Muscle of leg (tissue), 16 donors: Measurements from ENCODE around the gene KIR2DL3. TPM values are rescaled to one million over a fixed set of nuclear protein-coding genes. Genes with fewer than 3 reads are reported as not detected.
"Not testable (repeated sequence)": the region's sequence is repeated elsewhere in the genome, so short reads cannot be mapped to it uniquely, and the experiment has no call there.

Experiments used
- DNase-seq: peaks from one replicate; pipeline ENCODE4 v3.0.0; 2013
- H3K27ac ChIP-seq: one replicate; pipeline ENCODE4 v1.5.1; 2013; ENCODE audit warnings: mild to moderate bottlenecking, low read length, control low read depth
- H3K27me3 ChIP-seq: one replicate; pipeline ENCODE4 v1.6.1; 2013; ENCODE audit warnings: low read length; ENCODE audit not compliant: control insufficient read depth, insufficient read depth
- H3K36me3 ChIP-seq: one replicate; pipeline ENCODE4 v1.6.1; 2013; ENCODE audit warnings: low read length; ENCODE audit not compliant: control insufficient read depth, insufficient read depth
- H3K4me1 ChIP-seq: one replicate; pipeline ENCODE4 v1.6.1; 2013; ENCODE audit warnings: low read length; ENCODE audit not compliant: control insufficient read depth, insufficient read depth
- H3K4me3 ChIP-seq: one replicate; pipeline ENCODE4 v1.5.1; 2013; ENCODE audit warnings: low read length, control low read depth
- H3K9me3 ChIP-seq: replicated peaks from 2 replicates; pipeline ENCODE4 v1.6.1; 2013; ENCODE audit warnings: low read depth, low read length; ENCODE audit not compliant: control insufficient read depth
- WGBS: methylation state at CpG from one replicate; pipeline ENCODE4 v1.1.5; 2013; ENCODE audit warnings: missing lambda C conversion rate; ENCODE audit not compliant: insufficient coverage; 5-methylcytosine and 5-hydroxymethylcytosine counted together
- long read RNA-seq, 11 donors: transcript quantifications; one replicate each; lab custom pipeline, GENCODE V29; 2026
- polyA plus RNA-seq, 8 donors: library from polyadenylated mRNA; unstranded; fragments of 120-200 nt; gene quantifications; one replicate each; pipeline versions ENCODE4 v1.2.1 to v1.2.3, GENCODE V29; 2013; ENCODE audit warnings: inconsistent platforms in 1 of 8, low replicate concordance in 1 of 8; ENCODE audit not compliant: insufficient read length in 8 of 8, insufficient read depth in 1 of 8
- total RNA-seq: library from RNA; stranded (reverse); fragments of 120-200 nt; gene quantifications from one replicate; pipeline ENCODE4 v1.2.4, GENCODE V29; 2013

KIR2DL3 gene
- total RNA-seq, result not detected
- not detected for polyA plus RNA-seq
- long read RNA-seq, donor 1, result 0 reads
- long read RNA-seq, donor 2, result 0 reads
- long read RNA-seq, donor 3, result 0 reads
- long read RNA-seq, donor 4, result 0 reads
- long read RNA-seq, donor 5, result 0 reads
- long read RNA-seq, donor 6, result 0 reads
- long read RNA-seq, donor 7, result 0 reads
- long read RNA-seq, donor 8, result 0 reads
- long read RNA-seq, donor 9, result 0 reads
- long read RNA-seq, donor 10, result 0 reads
- long read RNA-seq, donor 11, result 0 reads

DNA sequence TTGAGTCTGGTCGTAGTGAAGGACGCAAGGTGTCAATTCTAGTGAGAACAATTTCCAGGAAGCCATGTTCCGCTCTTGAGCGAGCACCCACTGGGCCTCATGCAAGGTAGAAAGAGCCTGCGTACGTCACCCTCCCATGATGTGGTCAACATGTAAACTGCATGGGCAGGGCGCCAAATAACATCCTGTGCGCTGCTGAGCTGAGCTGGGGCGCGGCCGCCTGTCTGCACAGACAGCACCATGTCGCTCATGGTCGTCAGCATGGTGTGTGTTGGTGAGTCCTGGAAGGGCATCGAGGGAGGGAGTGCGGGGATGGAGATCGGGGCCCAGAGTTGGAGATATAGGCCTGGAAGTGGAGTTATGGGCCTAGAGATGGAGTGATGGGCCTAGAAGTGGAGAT lies at the start of gene KIR2DL3:
KIR2DL3 (plus strand) TSS at position 208 of the 400 bp plus-strand sequence; CDS start at position 241, 33 bp downstream.
- not testable (repeated sequence) for H3K36me3 ChIP-seq, H3K4me1 ChIP-seq, H3K27me3 ChIP-seq, H3K4me3 ChIP-seq, DNase-seq, H3K27ac ChIP-seq
- H3K9me3 ChIP-seq, result peaks cover 11% of the 10 kb centered on the region
- 87% methylated on average over 8 of the region's 16 CpGs for WGBS

DNA sequence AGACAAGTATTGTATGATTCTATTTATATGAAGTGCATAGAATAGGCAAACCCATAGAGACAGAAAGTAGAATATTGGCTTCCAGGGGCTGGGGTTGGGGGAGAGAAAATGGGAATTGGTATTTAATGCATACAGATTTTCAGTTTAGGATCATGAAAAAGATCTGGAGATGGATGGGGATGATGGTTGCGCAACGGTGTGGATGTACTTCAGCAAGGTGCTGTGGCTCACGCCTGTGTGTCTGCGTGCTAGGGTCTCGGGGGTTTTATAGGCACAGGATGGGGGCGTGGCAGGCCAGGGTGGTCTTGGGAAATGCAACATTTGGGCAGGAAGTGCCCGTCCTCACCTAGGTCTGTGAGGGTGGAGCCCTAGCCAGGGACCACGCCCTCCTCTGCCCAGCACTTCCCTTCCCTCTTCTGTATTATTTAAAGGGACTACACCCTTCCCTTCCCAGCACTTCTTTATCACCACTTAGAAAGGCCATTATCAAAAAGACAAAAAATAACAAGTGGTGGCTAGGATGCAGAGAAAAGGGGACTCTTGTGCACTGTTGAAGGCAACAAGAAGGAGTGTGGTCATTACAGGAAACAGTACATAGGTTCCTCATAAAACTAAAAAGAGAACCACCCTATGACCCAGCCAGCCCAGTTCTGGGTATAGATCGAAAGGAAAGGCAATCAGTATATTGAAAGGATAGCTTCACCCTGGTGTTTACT lies 46.6 kb upstream of the KIR2DL3 start:
- no peak for DNase-seq
- Histone ChIP-seq H3K27ac (no peak overlapping the region), H3K36me3 (no peaks in the 10 kb centered on the region), H3K4me1 (no peaks in the 10 kb centered on the region), H3K4me3 (no peak overlapping the region), H3K27me3 (no peaks in the 10 kb centered on the region), H3K9me3 (no peaks in the 10 kb centered on the region)
- WGBS, result 73% methylated on average over 6 of the region's 9 CpGs

- H3K36me3 ChIP-seq, result no peaks in the 10 kb centered on the region
- H3K4me3 ChIP-seq, result no peak overlapping the region
- DNase-seq, result no peak
- WGBS, result 60% methylated on average over 4 of the region's 4 CpGs
- H3K9me3 ChIP-seq, result no peaks in the 10 kb centered on the region
- no peak overlapping the region for H3K27ac ChIP-seq
- no peaks in the 10 kb centered on the region for H3K27me3 ChIP-seq
- no peaks in the 10 kb centered on the region for H3K4me1 ChIP-seq
Measured at GRCh38 chr19:54692298-54692615, 46.1 kb upstream of the KIR2DL3 start.

DNA sequence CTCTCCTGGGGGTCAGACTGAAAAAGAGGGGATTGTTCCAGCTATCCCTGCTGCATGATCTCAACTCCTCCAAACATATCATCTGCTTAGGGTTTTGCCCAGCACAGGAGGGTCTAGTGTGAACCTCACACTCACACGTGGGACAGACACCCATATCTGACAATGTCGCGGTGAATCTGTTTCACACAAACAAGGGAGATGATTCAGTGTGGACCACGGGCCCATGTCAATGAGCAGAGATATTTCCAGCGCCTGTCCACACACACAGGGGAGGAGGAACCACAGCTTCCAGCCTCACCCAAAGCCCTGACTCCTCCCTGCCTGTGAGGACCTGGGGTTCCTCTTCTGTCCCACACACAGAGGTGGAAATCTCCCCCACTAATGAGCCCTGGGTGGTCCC lies 43.7 kb upstream of the KIR2DL3 start:
- no peak for DNase-seq
- no peak overlapping the region for H3K27ac ChIP-seq
- no peaks in the 10 kb centered on the region for H3K27me3 ChIP-seq
- no peaks in the 10 kb centered on the region for H3K9me3 ChIP-seq
- H3K36me3 ChIP-seq, result no peaks in the 10 kb centered on the region
- WGBS, result 75% methylated on average over 5 of the region's 5 CpGs
- no peaks in the 10 kb centered on the region for H3K4me1 ChIP-seq
- H3K4me3 ChIP-seq, result no peak overlapping the region

GRCh38 chr19:54696117-54696548 lies 42.2 kb upstream of the KIR2DL3 start:
- Histone ChIP-seq H3K36me3 (no peaks in the 10 kb centered on the region), H3K27ac (no peak overlapping the region), H3K9me3 (peaks cover 2% of the 10 kb centered on the region), H3K4me1 (no peaks in the 10 kb centered on the region), H3K4me3 (no peak overlapping the region), H3K27me3 (no peaks in the 10 kb centered on the region)
- DNase-seq, result no peak
- WGBS, result 64% methylated on average over 8 of the region's 8 CpGs

DNA sequence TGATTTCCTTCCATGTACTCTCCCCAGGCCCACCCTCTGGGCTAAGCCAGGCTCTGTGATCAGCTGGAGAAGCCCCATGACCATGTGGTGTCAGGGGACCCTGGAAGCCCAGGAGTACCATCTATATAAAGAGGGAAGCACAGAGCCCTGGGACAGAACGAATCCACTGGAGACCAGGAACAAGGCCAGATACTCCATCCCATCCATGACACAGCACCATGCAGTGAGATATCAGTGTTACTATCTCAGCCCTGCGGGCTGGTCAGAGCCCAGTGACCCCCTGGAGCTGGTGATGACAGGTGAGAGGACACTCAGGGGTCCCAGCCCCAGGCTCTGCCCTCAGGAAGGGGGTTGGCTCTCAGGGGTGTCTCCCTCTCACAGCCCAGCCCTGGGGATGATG lies 41.5 kb upstream of the KIR2DL3 start:
- H3K4me3 ChIP-seq, result no peak overlapping the region
- WGBS, result no CpG with 5 or more reads among the region's 2 CpGs
- no peaks in the 10 kb centered on the region for H3K4me1 ChIP-seq
- H3K27ac ChIP-seq, result no peak overlapping the region
- no peak for DNase-seq
- peaks cover 2% of the 10 kb centered on the region for H3K9me3 ChIP-seq
- no peaks in the 10 kb centered on the region for H3K27me3 ChIP-seq
- H3K36me3 ChIP-seq, result no peaks in the 10 kb centered on the region

DNA sequence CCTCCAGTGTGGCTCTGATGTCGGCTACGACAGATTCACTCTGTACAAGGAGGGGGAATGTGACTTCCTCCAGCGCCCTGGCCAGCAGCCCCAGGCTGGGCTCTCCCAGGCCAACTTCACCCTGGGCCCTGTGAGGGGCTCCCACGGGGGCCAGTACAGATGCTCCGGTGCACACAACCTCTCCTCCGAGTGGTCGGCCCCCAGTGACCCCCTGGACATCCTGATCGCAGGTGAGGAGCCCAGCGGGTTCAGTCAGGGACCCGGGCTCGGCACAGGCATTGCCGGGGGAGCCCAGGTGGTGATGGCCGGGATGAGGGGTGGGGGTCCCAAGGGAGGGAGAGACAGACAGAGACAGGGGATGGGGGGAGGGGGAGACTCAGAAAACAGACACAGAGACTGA lies 40.6 kb upstream of the KIR2DL3 start:
- H3K27me3 ChIP-seq, DNase-seq, H3K4me1 ChIP-seq, H3K36me3 ChIP-seq, H3K4me3 ChIP-seq, H3K9me3 ChIP-seq, H3K27ac ChIP-seq: not testable (repeated sequence)
- 66% methylated on average over 4 of the region's 13 CpGs for WGBS

- Histone ChIP-seq H3K36me3 (no peaks in the 10 kb centered on the region), H3K9me3 (peaks cover 28% of the 10 kb centered on the region), H3K27me3 (no peaks in the 10 kb centered on the region), H3K4me3 (no peak overlapping the region), H3K4me1 (no peaks in the 10 kb centered on the region), H3K27ac (no peak overlapping the region)
- 69% methylated on average over 8 of the region's 8 CpGs for WGBS
- DNase-seq, result no peak
Measured at GRCh38 chr19:54704928-54705327, 33.4 kb upstream of the KIR2DL3 start.

DNA sequence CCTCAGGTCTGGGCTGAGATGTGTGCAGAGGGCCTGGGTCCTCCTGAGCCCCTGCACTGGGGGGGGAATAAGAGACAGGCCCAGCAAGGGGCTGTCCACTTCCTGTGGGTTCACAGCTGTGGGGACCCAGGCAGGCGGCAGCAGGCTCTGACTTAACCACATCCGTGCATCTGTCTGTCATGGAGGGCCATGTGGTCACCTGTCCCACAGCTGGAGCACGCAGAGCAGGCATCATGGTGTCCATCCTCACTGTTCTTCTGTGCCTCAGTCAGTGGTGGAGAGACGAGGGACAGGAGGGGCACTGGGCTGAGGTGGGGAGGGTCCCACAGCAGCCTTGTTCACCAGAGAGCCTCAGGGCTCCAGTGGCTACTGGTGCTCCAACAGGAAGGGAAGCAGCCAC lies 30.4 kb upstream of the KIR2DL3 start:
- Histone ChIP-seq H3K9me3 (peaks cover 22% of the 10 kb centered on the region), H3K4me3 (no peak overlapping the region), H3K4me1 (no peaks in the 10 kb centered on the region), H3K36me3 (no peaks in the 10 kb centered on the region), H3K27me3 (no peaks in the 10 kb centered on the region), H3K27ac (no peak overlapping the region)
- 69% methylated on average over 2 of the region's 4 CpGs for WGBS
- DNase-seq, result no peak

DNA sequence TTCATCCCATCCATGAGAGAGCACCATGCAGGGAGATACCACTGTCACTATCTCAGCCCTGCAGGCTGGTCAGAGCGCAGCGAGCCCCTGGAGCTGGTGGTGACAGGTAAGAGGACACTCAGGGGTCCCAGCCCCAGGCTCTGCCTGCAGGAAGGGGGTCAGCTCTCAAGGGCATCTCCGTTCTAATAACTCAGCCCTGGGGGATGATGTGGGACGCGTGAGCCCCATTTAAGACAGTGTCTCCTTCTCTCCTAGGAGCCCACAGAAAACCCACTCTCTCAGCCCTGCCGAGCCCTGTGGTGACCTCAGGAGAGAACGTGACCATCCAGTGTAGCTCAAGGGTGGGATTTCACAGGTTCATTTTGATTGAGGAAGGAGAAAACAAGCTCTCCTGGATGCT lies 29.5 kb upstream of the KIR2DL3 start:
- H3K4me3 ChIP-seq, result no peak overlapping the region
- no peaks in the 10 kb centered on the region for H3K27me3 ChIP-seq
- peaks cover 21% of the 10 kb centered on the region for H3K9me3 ChIP-seq
- H3K27ac ChIP-seq, result no peak overlapping the region
- DNase-seq, result no peak
- WGBS, result 72% methylated on average over 3 of the region's 7 CpGs
- H3K36me3 ChIP-seq, result no peaks in the 10 kb centered on the region
- H3K4me1 ChIP-seq, result no peaks in the 10 kb centered on the region
